ENCODE results near the gene SMIM26. TPM values are rescaled to one million over a fixed set of nuclear protein-coding genes. Genes with fewer than 3 reads are reported as not detected.

SMIM26 gene
- total and polyA plus RNA-seq, 7 donors: 107 to 273 (median 163) TPM

- no peaks in the 10 kb centered on the region for H3K27me3 ChIP-seq (ENCODE audit: insufficient read depth in 3 of 3, low read length in 2 of 3)
- DNase-seq (no peak), ATAC-seq (peak in 2 of 4 donors; percentile 43 to 58)
- no peak overlapping the region for H3K4me3 ChIP-seq
- intact Hi-C loops (cut with DNase I): no loop called here
- no peaks in the 10 kb centered on the region for H3K4me1 ChIP-seq
- no peak for TF ChIP-seq CTCF (IDR thresholded peaks at IDR 0.05)
- H3K9me3 ChIP-seq: no peaks in the 10 kb centered on the region
- H3K27ac ChIP-seq: peak overlapping the region; percentile 51
- peaks cover 16 to 83% of the 10 kb centered on the region in 2 donors for H3K36me3 ChIP-seq (ENCODE audit: insufficient read depth in 1 of 2, low read depth in 1 of 2)
- WGBS, 3 donors: 80 to 85% (median 84%) methylated on average over 2 of the region's 2 CpGs
Measured at GRCh38 chr20:18527339-18527738, 39.9 kb upstream of the SMIM26 start.

- DNase-seq: no peak
- WGBS, 3 donors: 96 to 98% (median 97%) methylated on average over 2 of the region's 2 CpGs
- Histone ChIP-seq H3K36me3 (ENCODE audit: insufficient read depth in 1 of 2, low read depth in 1 of 2) (peaks cover 16 to 88% of the 10 kb centered on the region in 2 donors), H3K9me3 (no peaks in the 10 kb centered on the region), H3K27ac (peak overlapping the region; percentile 51), H3K4me3 (no peak overlapping the region), H3K4me1 (no peaks in the 10 kb centered on the region), H3K27me3 (ENCODE audit: insufficient read depth in 3 of 3, low read length in 2 of 3) (no peaks in the 10 kb centered on the region)
- intact Hi-C loops (cut with DNase I): no loop called here
- no peak for TF ChIP-seq CTCF (IDR thresholded peaks at IDR 0.05)
- peak in 1 of 4 donors; percentile 43 for ATAC-seq
Measured at GRCh38 chr20:18527836-18528235, 39.4 kb upstream of the SMIM26 start.

GRCh38 chr20:18529041-18529440 lies 38.2 kb upstream of the SMIM26 start:
- peaks cover 21 to 97% of the 10 kb centered on the region in 2 donors for H3K36me3 ChIP-seq (ENCODE audit: insufficient read depth in 1 of 2, low read depth in 1 of 2)
- H3K4me1 ChIP-seq: no peaks in the 10 kb centered on the region
- H3K4me3 ChIP-seq: no peak overlapping the region
- H3K27me3 ChIP-seq (ENCODE audit: insufficient read depth in 3 of 3, low read length in 2 of 3): no peaks in the 10 kb centered on the region
- H3K27ac ChIP-seq: no peak overlapping the region
- H3K9me3 ChIP-seq: no peaks in the 10 kb centered on the region
- intact Hi-C loops (cut with DNase I): no loop called here
- DNase-seq (no peak), ATAC-seq (no peak)
- TF ChIP-seq CTCF (IDR thresholded peaks at IDR 0.05): no peak

GRCh38 chr20:18532626-18533025 lies 34.6 kb upstream of the SMIM26 start:
- no peak overlapping the region for H3K27ac ChIP-seq
- ATAC-seq (no peak), DNase-seq (no peak)
- H3K36me3 ChIP-seq (ENCODE audit: insufficient read depth in 1 of 2, low read depth in 1 of 2): peaks cover 12 to 90% of the 10 kb centered on the region in 2 donors
- intact Hi-C loops (cut with DNase I): no loop called here
- 79 to 85% (median 83%) methylated on average over 6 of the region's 6 CpGs for WGBS, 3 donors
- no peaks in the 10 kb centered on the region for H3K27me3 ChIP-seq (ENCODE audit: insufficient read depth in 3 of 3, low read length in 2 of 3)
- H3K4me1 ChIP-seq: no peaks in the 10 kb centered on the region
- no peak for TF ChIP-seq CTCF (IDR thresholded peaks at IDR 0.05)
- no peaks in the 10 kb centered on the region for H3K9me3 ChIP-seq
- no peak overlapping the region for H3K4me3 ChIP-seq

- no peak overlapping the region for H3K27ac ChIP-seq
- no peaks in the 10 kb centered on the region for H3K27me3 ChIP-seq (ENCODE audit: insufficient read depth in 3 of 3, low read length in 2 of 3)
- ATAC-seq (no peak), DNase-seq (no peak)
- H3K9me3 ChIP-seq: no peaks in the 10 kb centered on the region
- TF ChIP-seq CTCF (IDR thresholded peaks at IDR 0.05): no peak
- WGBS, 3 donors: 8 to 37% (median 22%) methylated on average over 1 of the region's 1 CpG
- H3K4me3 ChIP-seq: no peak overlapping the region
- intact Hi-C loops (cut with DNase I): no loop called here
- H3K36me3 ChIP-seq (ENCODE audit: insufficient read depth in 1 of 2, low read depth in 1 of 2): peaks cover 12 to 89% of the 10 kb centered on the region in 2 donors
- no peaks in the 10 kb centered on the region for H3K4me1 ChIP-seq
Measured at GRCh38 chr20:18533491-18533890, 33.7 kb upstream of the SMIM26 start.

All from psoas muscle (tissue), 8 donors.